ENCODE results near the gene ZPBP.

Gene ZPBP

GRCh38 chr7:50121286-50121685 lies 28.2 kb upstream of the ZPBP start:
- no peaks in the 10 kb centered on the region for H3K79me2 ChIP-seq (ENCODE audit: low read length)
- H3K9me3 ChIP-seq (ENCODE audit: insufficient read depth, low read length): no peaks in the 10 kb centered on the region
- H3K4me1 ChIP-seq (ENCODE audit: low read length): peaks cover 22% of the 10 kb centered on the region
- no peaks in the 10 kb centered on the region for H4K20me1 ChIP-seq (ENCODE audit: insufficient read depth, low read length)
- 0 out of 2 replicates have a peak overlapping the region, but pooled peaks have one; percentile 36 for H3K4me2 ChIP-seq (ENCODE audit: low read length)
- TF ChIP-seq EZH2phosphoT487 (IDR thresholded peaks at IDR 0.05; ENCODE audit: low read depth): no peak
- TF ChIP-seq CTCF (IDR thresholded peaks at IDR 0.05; ENCODE audit: low read depth, low read length): no peak
- H3K27me3 ChIP-seq (ENCODE audit: low read depth, low read length): no peaks in the 10 kb centered on the region
- H2AFZ ChIP-seq (ENCODE audit: low read depth, low read length): no peak overlapping the region
- H3K27ac ChIP-seq (ENCODE audit: low read length): no peak overlapping the region
- H3K9ac ChIP-seq (ENCODE audit: low read length): no peak overlapping the region
- no peak overlapping the region for H3K4me3 ChIP-seq (ENCODE audit: low read length)
- H3K36me3 ChIP-seq (replicated peaks; ENCODE audit: low read depth, low read length): no peaks in the 10 kb centered on the region

GRCh38 chr7:50119815-50120637 lies 27.0 kb upstream of the ZPBP start:
- H3K4me2 ChIP-seq (ENCODE audit: low read length): peak overlapping the region; percentile 36
- H3K36me3 ChIP-seq (replicated peaks; ENCODE audit: low read depth, low read length): no peaks in the 10 kb centered on the region
- no peak overlapping the region for H3K4me3 ChIP-seq (ENCODE audit: low read length)
- peak overlapping the region; percentile 9; the same call in 1 of the 2 replicates for H3K9ac ChIP-seq (ENCODE audit: low read length)
- no peak for TF ChIP-seq EZH2phosphoT487 (IDR thresholded peaks at IDR 0.05; ENCODE audit: low read depth)
- TF ChIP-seq CTCF (IDR thresholded peaks at IDR 0.05; ENCODE audit: low read depth, low read length): peak; percentile 94
- H2AFZ ChIP-seq (ENCODE audit: low read depth, low read length): peak overlapping the region; percentile 45; the same call in 1 of the 2 replicates
- no peaks in the 10 kb centered on the region for H3K27me3 ChIP-seq (ENCODE audit: low read depth, low read length)
- no peaks in the 10 kb centered on the region for H3K79me2 ChIP-seq (ENCODE audit: low read length)
- H3K27ac ChIP-seq (ENCODE audit: low read length): 0 out of 2 replicates have a peak overlapping the region, but pooled peaks have one; percentile 6
- no peaks in the 10 kb centered on the region for H3K9me3 ChIP-seq (ENCODE audit: insufficient read depth, low read length)
- H3K4me1 ChIP-seq (ENCODE audit: low read length): peaks cover 22% of the 10 kb centered on the region
- H4K20me1 ChIP-seq (ENCODE audit: insufficient read depth, low read length): no peaks in the 10 kb centered on the region

GRCh38 chr7:50112250-50112649 lies 19.2 kb upstream of the ZPBP start:
- Histone ChIP-seq H3K4me1 (ENCODE audit: low read length) (0 out of 2 replicates have a peak, but pooled peaks cover 2% of the 10 kb centered on the region), H3K9ac (ENCODE audit: low read length) (no peak overlapping the region), H2AFZ (ENCODE audit: low read depth, low read length) (peak overlapping the region; percentile 62)

More at GRCh38 chr7:50112250-50112649, 19.2 kb upstream of the ZPBP start:
- H3K36me3 ChIP-seq (replicated peaks; ENCODE audit: low read depth, low read length): no peaks in the 10 kb centered on the region
- H3K4me3 ChIP-seq (ENCODE audit: low read length): peak overlapping the region; percentile 29; the same call in 1 of the 2 replicates
- H3K79me2 ChIP-seq (ENCODE audit: low read length): no peaks in the 10 kb centered on the region
- H4K20me1 ChIP-seq (ENCODE audit: insufficient read depth, low read length): no peaks in the 10 kb centered on the region
- no peak overlapping the region for H3K27ac ChIP-seq (ENCODE audit: low read length)
- no peaks in the 10 kb centered on the region for H3K9me3 ChIP-seq (ENCODE audit: insufficient read depth, low read length)
- TF ChIP-seq CTCF (IDR thresholded peaks at IDR 0.05; ENCODE audit: low read depth, low read length): peak; percentile 35; the same call in 1 of the 2 replicates
- no peak for TF ChIP-seq EZH2phosphoT487 (IDR thresholded peaks at IDR 0.05; ENCODE audit: low read depth)
- peak overlapping the region; percentile 15; the same call in 1 of the 2 replicates for H3K4me2 ChIP-seq (ENCODE audit: low read length)
- peaks cover 4% of the 10 kb centered on the region; the same call in 1 of the 2 replicates for H3K27me3 ChIP-seq (ENCODE audit: low read depth, low read length)

All from OCI-LY3 (cell line).